H9 (cell line): ENCODE measurements around the gene CDKL5. TPM values are rescaled to one million over a fixed set of nuclear protein-coding genes. Genes with fewer than 3 reads are reported as not detected.

Source experiments
- DNase-seq: peaks from one replicate; pipeline ENCODE4 v3.0.0-alpha.2; 2017
- H2AFZ ChIP-seq: one replicate; pipeline ENCODE4 v1.6.1; 2013; ENCODE audit warnings: mild to moderate bottlenecking, low read length, control low read depth, moderate library complexity
- H2AK5ac ChIP-seq: 2 replicates; pipeline ENCODE4 v1.6.1; 2013; ENCODE audit warnings: low read length, control low read depth, mixed read lengths; ENCODE audit not compliant: insufficient read length
- H2BK120ac ChIP-seq: one replicate; pipeline ENCODE4 v1.6.1; 2013; ENCODE audit warnings: low read depth, mild to moderate bottlenecking, low read length, control low read depth, inconsistent platforms; ENCODE audit not compliant: poor library complexity, severe bottlenecking
- H2BK12ac ChIP-seq: 2 replicates; pipeline ENCODE4 v1.6.1; 2013; ENCODE audit warnings: low read length, control low read depth, mixed read lengths, low read depth; ENCODE audit not compliant: insufficient read length
- H2BK15ac ChIP-seq: 2 replicates; pipeline ENCODE4 v1.6.1; 2013; ENCODE audit warnings: low read depth, low read length, control low read depth
- H2BK20ac ChIP-seq: one replicate; pipeline ENCODE4 v1.6.1; 2013; ENCODE audit warnings: low read depth, mild to moderate bottlenecking, low read length, control low read depth, inconsistent platforms; ENCODE audit not compliant: poor library complexity, severe bottlenecking
- H2BK5ac ChIP-seq: 2 replicates; pipeline ENCODE4 v1.6.1; 2013; ENCODE audit warnings: low read length, control low read depth, mixed read lengths; ENCODE audit not compliant: insufficient read length
- H3K14ac ChIP-seq: 2 replicates; pipeline ENCODE4 v1.6.1; 2013; ENCODE audit warnings: low read length, control low read depth; ENCODE audit not compliant: insufficient read depth
- H3K18ac ChIP-seq: 2 replicates; pipeline ENCODE4 v1.6.1; 2013; ENCODE audit warnings: low read depth, mild to moderate bottlenecking, mixed read lengths, low read length, control low read depth; ENCODE audit not compliant: insufficient read length
- H3K23ac ChIP-seq: 2 replicates; pipeline ENCODE4 v1.6.1; 2013; ENCODE audit warnings: low read length, control low read depth, mixed read lengths, low read depth; ENCODE audit not compliant: insufficient read length
- H3K23me2 ChIP-seq: 2 replicates; pipeline ENCODE4 v1.6.1; 2013; ENCODE audit warnings: low read depth, mild to moderate bottlenecking, mixed read lengths, low read length, control low read depth; ENCODE audit not compliant: insufficient read length, poor library complexity, severe bottlenecking
- H3K27ac ChIP-seq: 2 replicates; pipeline ENCODE4 v1.5.1; 2013; ENCODE audit warnings: low read length, control low read depth, mixed read lengths, low read depth; ENCODE audit not compliant: insufficient read length
- H3K27me3 ChIP-seq: 2 replicates; pipeline ENCODE4 v1.6.1; 2013; ENCODE audit warnings: low read length, control low read depth, inconsistent platforms; ENCODE audit not compliant: insufficient read depth
- H3K4ac ChIP-seq: 2 replicates; pipeline ENCODE4 v1.6.1; 2013; ENCODE audit warnings: low read depth, mild to moderate bottlenecking, control low read depth, inconsistent platforms, low read length, moderate library complexity
- H3K4me1 ChIP-seq: 2 replicates; pipeline ENCODE4 v1.6.1; 2013; ENCODE audit warnings: low read length, control low read depth, inconsistent platforms; ENCODE audit not compliant: insufficient read depth
- H3K4me2 ChIP-seq: 2 replicates; pipeline ENCODE4 v1.6.1; 2013; ENCODE audit warnings: low read length, control low read depth, mixed read lengths; ENCODE audit not compliant: insufficient read length, insufficient read depth
- H3K56ac ChIP-seq: 2 replicates; pipeline ENCODE4 v1.6.1; 2013; ENCODE audit warnings: low read depth, mild to moderate bottlenecking, mixed read lengths, low read length, control low read depth; ENCODE audit not compliant: insufficient read length
- H3K79me1 ChIP-seq: 2 replicates; pipeline ENCODE4 v1.6.1; 2013; ENCODE audit warnings: low read depth, mild to moderate bottlenecking, moderate library complexity, low read length, control low read depth, inconsistent platforms; ENCODE audit not compliant: insufficient read depth, poor library complexity, severe bottlenecking
- H3K79me2 ChIP-seq: 2 replicates; pipeline ENCODE4 v1.6.1; 2013; ENCODE audit warnings: low read length, control low read depth, inconsistent platforms; ENCODE audit not compliant: insufficient read depth
- H3K9ac ChIP-seq: 2 replicates; pipeline ENCODE4 v1.6.1; 2013; ENCODE audit warnings: low read length, control low read depth, mixed read lengths; ENCODE audit not compliant: insufficient read length; ENCODE audit errors: extremely low read depth
- H3K9me3 ChIP-seq: one replicate; pipeline ENCODE4 v1.6.1; 2013; ENCODE audit warnings: low read depth, low read length, inconsistent platforms; ENCODE audit not compliant: control insufficient read depth
- H3T11ph ChIP-seq: one replicate; pipeline ENCODE4 v1.6.1; 2013; ENCODE audit warnings: mild to moderate bottlenecking, low read length, control low read depth, inconsistent platforms
- H4K20me1 ChIP-seq: one replicate; pipeline ENCODE4 v1.6.1; 2013; ENCODE audit not compliant: control insufficient read depth, insufficient read length, insufficient read depth
- H4K5ac ChIP-seq: 2 replicates; pipeline ENCODE4 v1.6.1; 2013; ENCODE audit warnings: low read depth, mild to moderate bottlenecking, mixed read lengths, low read length, control low read depth; ENCODE audit not compliant: insufficient read length
- H4K8ac ChIP-seq: replicated peaks from 2 replicates; pipeline ENCODE4 v1.6.1; 2013; ENCODE audit warnings: low read length, control low read depth, mixed read lengths, low read depth; ENCODE audit not compliant: insufficient read length
- H4K91ac ChIP-seq: 2 replicates; pipeline ENCODE4 v1.6.1; 2013; ENCODE audit warnings: low read depth, mild to moderate bottlenecking, moderate library complexity, mixed read lengths, low read length, control low read depth; ENCODE audit not compliant: insufficient read length
- H3K27ac Mint-ChIP-seq, 3 experiments: 2 replicates in 2 of 3; 3 replicates in 1 of 3; pipeline ENCODE4 v1.8.0; 2020 to 2021; ENCODE audit warnings: mixed read lengths in 3 of 3, mild to moderate bottlenecking in 1 of 3, moderate library complexity in 1 of 3
- H3K27me3 Mint-ChIP-seq: 2 replicates; pipeline ENCODE4 v1.8.0; 2021; ENCODE audit warnings: low read depth, mild to moderate bottlenecking, moderate library complexity, mixed read lengths
- H3K36me3 Mint-ChIP-seq, 3 experiments: 2 replicates in 2 of 3; 3 replicates in 1 of 3; pipeline ENCODE4 v1.8.0; 2020 to 2021; ENCODE audit warnings: low read depth in 3 of 3, mixed read lengths in 3 of 3; ENCODE audit not compliant: insufficient read depth in 1 of 3
- H3K4me1 Mint-ChIP-seq, 2 experiments: 2 replicates each; pipeline ENCODE4 v1.8.0; 2020; ENCODE audit warnings: mixed read lengths in 2 of 2
- H3K4me3 Mint-ChIP-seq, 2 experiments: 2 replicates in 1 of 2; 3 replicates in 1 of 2; pipeline ENCODE4 v1.8.0; 2020 to 2021; ENCODE audit warnings: mild to moderate bottlenecking in 2 of 2, mixed read lengths in 2 of 2, moderate library complexity in 1 of 2
- H3K9me3 Mint-ChIP-seq, 2 experiments: 2 replicates in 1 of 2; 3 replicates in 1 of 2; pipeline ENCODE4 v1.8.0; 2020; ENCODE audit warnings: mild to moderate bottlenecking in 2 of 2, mixed read lengths in 2 of 2, moderate library complexity in 1 of 2
- CTCF ChIP-seq: fragments of 200-600 bp; sonication (generic); conservative IDR thresholded peaks from 3 replicates; pipeline ENCODE4 v1.8.0; 2021; ENCODE audit warnings: antibody characterized with exemption, mild to moderate bottlenecking
- WGBS: extraction: QIAGEN DNeasy Blood & Tissue Kit; methylation state at CpG from one replicate; pipeline ENCODE4 v1.1.7; 2013; ENCODE audit warnings: missing lambda C conversion rate, low lambda C conversion rate, mixed read lengths; ENCODE audit not compliant: insufficient read length; ENCODE audit errors: extremely low coverage; 5-methylcytosine and 5-hydroxymethylcytosine counted together
- total RNA-seq: library from RNA; stranded (reverse); gene quantifications from 2 replicates; pipeline ENCODE4 v1.2.1, GENCODE V29; 2021

Gene CDKL5
- total RNA-seq, 1 experiment from 2014 or later: 19.5 TPM

- H3K9me3 ChIP-seq: peaks cover 47% of the 10 kb centered on the region
- no peak for DNase-seq
- H4K8ac ChIP-seq: no peak overlapping the region
- H2BK15ac ChIP-seq: no peak overlapping the region
- WGBS: no CpG with 5 or more reads among the region's 6 CpGs
- no peak overlapping the region for H2AFZ ChIP-seq
- H3K4me1 ChIP-seq: no peaks in the 10 kb centered on the region
- H3K36me3 Mint-ChIP-seq: peaks cover 0 to 4% (median 2%) of the 10 kb centered on the region in 3 experiments; a peak in 3 of 7 replicates
- no peak overlapping the region for H3K27ac Mint-ChIP-seq
- H3K27me3 Mint-ChIP-seq: peaks cover 1% of the 10 kb centered on the region
- no peak overlapping the region for H2AK5ac ChIP-seq
- H3K23me2 ChIP-seq: no peaks in the 10 kb centered on the region
- no peaks in the 10 kb centered on the region for H3K79me1 ChIP-seq
- no peak overlapping the region for H2BK12ac ChIP-seq
- TF ChIP-seq CTCF: no peak
- H3K4ac ChIP-seq: no peak overlapping the region
- no peak overlapping the region for H4K91ac ChIP-seq
- no peak overlapping the region for H3K23ac ChIP-seq
- H3K4me3 Mint-ChIP-seq: no peak overlapping the region
- no peak overlapping the region for H3K4me2 ChIP-seq
- H3K18ac ChIP-seq: no peak overlapping the region
- no peak overlapping the region for H3K14ac ChIP-seq
- H4K20me1 ChIP-seq: no peaks in the 10 kb centered on the region
- H3K9ac ChIP-seq: no peak overlapping the region
- no peak overlapping the region for H3K56ac ChIP-seq
- H2BK120ac ChIP-seq: no peak overlapping the region
- peaks cover 67 to 80% of the 10 kb centered on the region in 2 experiments for H3K9me3 Mint-ChIP-seq
- H4K5ac ChIP-seq: no peak overlapping the region
- no peak overlapping the region for H3T11ph ChIP-seq
- no peak overlapping the region for H2BK20ac ChIP-seq
- H3K4me1 Mint-ChIP-seq: peaks cover 4 to 6% of the 10 kb centered on the region in 2 experiments; a peak in 2 of 4 replicates
- H3K27ac ChIP-seq: no peak overlapping the region
- H3K79me2 ChIP-seq: peaks cover 3% of the 10 kb centered on the region; the same call in 1 of the 2 replicates
- no peak overlapping the region for H2BK5ac ChIP-seq
- H3K27me3 ChIP-seq: no peaks in the 10 kb centered on the region
Observed at GRCh38 chrX:18681996-18682395, 256.6 kb downstream of the CDKL5 start.
